GM06990 (cell line): ENCODE measurements around the gene SEZ6L.

ENCODE experiments used
- DNase-seq: peaks from one replicate; pipeline ENCODE4 v3.0.0-alpha.2; 2011; ENCODE audit not compliant: insufficient read length; ENCODE audit errors: extremely low read depth
- H3K27me3 ChIP-seq: replicated peaks from 2 replicates; pipeline ENCODE4 v1.6.0; 2011; ENCODE audit warnings: low read length; ENCODE audit not compliant: control insufficient read depth, insufficient read depth
- H3K36me3 ChIP-seq: 2 replicates; pipeline ENCODE4 v1.5.1; 2011; ENCODE audit warnings: low read length; ENCODE audit not compliant: control insufficient read depth, insufficient read depth
- H3K4me3 ChIP-seq: replicated peaks from 2 replicates; pipeline ENCODE4 v1.5.1; 2011; ENCODE audit warnings: low read depth, mild to moderate bottlenecking, control low read depth, low read length
- CTCF ChIP-seq: IDR thresholded peaks from 2 replicates; pipeline ENCODE4 v1.5.1; 2011; ENCODE audit warnings: low read length, control low read depth, mild to moderate bottlenecking, inconsistent platforms; ENCODE audit not compliant: insufficient read depth, poor library complexity, severe bottlenecking

SEZ6L gene

GRCh38 chr22:26336773-26337172 is 167.5 kb downstream of the SEZ6L start:
- no peak for DNase-seq
- Histone ChIP-seq H3K27me3 (no peaks in the 10 kb centered on the region), H3K4me3 (no peak overlapping the region), H3K36me3 (no peaks in the 10 kb centered on the region)
- no peak for TF ChIP-seq CTCF

- no peak for TF ChIP-seq CTCF
- H3K36me3 ChIP-seq: no peaks in the 10 kb centered on the region
- no peak for DNase-seq
- no peaks in the 10 kb centered on the region for H3K27me3 ChIP-seq
- no peak overlapping the region for H3K4me3 ChIP-seq
These were observed 170.5 kb downstream of the SEZ6L start for GRCh38 chr22:26339755-26340154.

DNA sequence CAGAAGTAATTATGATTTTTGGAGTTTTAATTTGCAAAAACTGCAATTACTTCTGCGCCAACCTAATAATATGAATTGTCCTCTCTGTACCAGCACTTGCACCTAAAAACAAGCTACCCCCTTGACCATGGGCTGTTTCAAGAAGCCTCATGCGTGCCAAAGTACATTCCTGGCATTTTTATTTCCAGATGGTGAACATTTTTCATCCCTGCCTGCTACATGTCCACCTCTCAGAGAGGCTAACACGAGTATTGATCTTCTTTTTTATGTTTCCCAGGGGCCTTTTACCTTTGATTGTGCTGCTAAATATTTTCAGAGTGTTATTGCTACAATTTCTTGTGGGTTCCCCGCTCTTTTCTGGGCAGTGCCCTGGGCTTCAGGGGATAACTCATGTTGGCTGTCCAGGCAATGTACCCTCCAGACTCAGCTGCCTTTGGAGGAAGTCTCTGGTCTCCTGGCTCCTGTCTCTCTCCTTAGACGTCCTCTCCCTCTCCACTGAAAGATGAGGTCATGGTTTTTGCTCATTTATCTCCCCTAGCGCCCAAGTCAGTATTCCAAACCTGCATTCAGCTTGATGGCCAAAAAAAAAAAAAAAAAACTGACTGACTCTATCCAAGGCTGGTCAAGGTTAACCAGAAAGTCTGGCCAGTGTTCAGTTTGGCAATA is 173.6 kb downstream of the SEZ6L start:
- no peak for TF ChIP-seq CTCF
- Histone ChIP-seq H3K36me3 (no peaks in the 10 kb centered on the region), H3K27me3 (no peaks in the 10 kb centered on the region; the same call in 1 of the 2 replicates), H3K4me3 (no peak overlapping the region)
- DNase-seq: no peak

GRCh38 chr22:26345496-26345895 is 176.2 kb downstream of the SEZ6L start:
- no peak for DNase-seq
- no peaks in the 10 kb centered on the region for H3K36me3 ChIP-seq
- no peak for TF ChIP-seq CTCF
- H3K27me3 ChIP-seq: no peaks in the 10 kb centered on the region; the same call in 1 of the 2 replicates
- H3K4me3 ChIP-seq: no peak overlapping the region

GRCh38 chr22:26348810-26349526 is 179.7 kb downstream of the SEZ6L start:
- Histone ChIP-seq H3K36me3 (no peaks in the 10 kb centered on the region), H3K4me3 (no peak overlapping the region), H3K27me3 (no peaks in the 10 kb centered on the region; the same call in none of the 2 replicates)
- TF ChIP-seq CTCF: no peak
- no peak for DNase-seq
